ENCODE results near the gene PLEKHA7.

DNA sequence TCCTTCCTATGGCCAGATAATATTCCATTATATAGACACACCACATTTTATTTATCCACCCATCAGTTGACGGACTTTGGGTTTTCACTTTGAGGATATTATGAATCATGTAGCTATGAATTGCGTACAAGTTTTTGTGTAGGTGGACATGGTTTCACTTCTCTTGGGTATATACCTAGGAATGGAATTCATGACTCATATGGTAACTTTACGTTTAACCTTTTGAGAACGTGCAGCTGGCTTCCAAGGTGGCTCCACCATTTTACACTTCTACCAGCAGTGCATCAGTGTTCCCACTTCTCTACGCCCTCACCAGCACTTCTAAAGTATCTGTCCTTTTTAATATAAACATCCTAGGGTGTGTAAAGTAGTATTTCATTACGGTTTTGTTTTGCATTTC lies 112.0 kb downstream of the PLEKHA7 start:
- TF ChIP-seq, protein P1, sequence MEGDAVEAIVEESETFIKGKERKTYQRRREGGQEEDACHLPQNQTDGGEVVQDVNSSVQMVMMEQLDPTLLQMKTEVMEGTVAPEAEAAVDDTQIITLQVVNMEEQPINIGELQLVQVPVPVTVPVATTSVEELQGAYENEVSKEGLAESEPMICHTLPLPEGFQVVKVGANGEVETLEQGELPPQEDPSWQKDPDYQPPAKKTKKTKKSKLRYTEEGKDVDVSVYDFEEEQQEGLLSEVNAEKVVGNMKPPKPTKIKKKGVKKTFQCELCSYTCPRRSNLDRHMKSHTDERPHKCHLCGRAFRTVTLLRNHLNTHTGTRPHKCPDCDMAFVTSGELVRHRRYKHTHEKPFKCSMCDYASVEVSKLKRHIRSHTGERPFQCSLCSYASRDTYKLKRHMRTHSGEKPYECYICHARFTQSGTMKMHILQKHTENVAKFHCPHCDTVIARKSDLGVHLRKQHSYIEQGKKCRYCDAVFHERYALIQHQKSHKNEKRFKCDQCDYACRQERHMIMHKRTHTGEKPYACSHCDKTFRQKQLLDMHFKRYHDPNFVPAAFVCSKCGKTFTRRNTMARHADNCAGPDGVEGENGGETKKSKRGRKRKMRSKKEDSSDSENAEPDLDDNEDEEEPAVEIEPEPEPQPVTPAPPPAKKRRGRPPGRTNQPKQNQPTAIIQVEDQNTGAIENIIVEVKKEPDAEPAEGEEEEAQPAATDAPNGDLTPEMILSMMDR (IDR thresholded peaks at IDR 0.05): no peak
- no peak for TF ChIP-seq POLR2A (IDR thresholded peaks at IDR 0.05)

Measured in right lobe of liver (tissue), 4 donors.